ENCODE measurements around the gene GAREM2. TPM values are rescaled to one million over a fixed set of nuclear protein-coding genes. Genes with fewer than 3 reads are reported as not detected.

Gene GAREM2
- total and polyA plus RNA-seq, 9 of the 15 experiments (the other 6 are each of a cell fraction or from before 2014, with no cell fraction given), result 1.7 to 12.4 (median 2.5) TPM

GRCh38 chr2:26229595-26229994 is 56.7 kb downstream of the GAREM2 start (continued):
- no peak for TF ChIP-seq CTCFL (IDR thresholded peaks at IDR 0.05; ENCODE audit: borderline replicate concordance, insufficient read depth, low read depth, low read length, poor library complexity, severe bottlenecking)
- TF ChIP-seq GTF3C2 (IDR thresholded peaks at IDR 0.05; ENCODE audit: borderline replicate concordance, extremely low read depth, insufficient read length), result no peak
- TF ChIP-seq THRB (CRISPR knock-in tag; conservative IDR thresholded peaks at IDR 0.05), result no peak
- TF ChIP-seq JUNB (CRISPR knock-in tag; conservative IDR thresholded peaks at IDR 0.05), result no peak
- TF ChIP-seq PRMT5 (CRISPR knock-in tag; IDR thresholded peaks at IDR 0.05), result no peak
- no peak for TF ChIP-seq NR2C1 (IDR thresholded peaks at IDR 0.05)
- TF ChIP-seq NR2C1 (tag; IDR thresholded peaks at IDR 0.05), result no peak
